K562 (cell line): Measurements from ENCODE around the gene RPL39. TPM values are rescaled to one million over a fixed set of nuclear protein-coding genes. Genes with fewer than 3 reads are reported as not detected.

Source experiments
- CBX8 ChIP-seq: fragments of 200-600 bp; sonication (generic); IDR thresholded peaks from 2 replicates; pipeline ENCODE4 v1.6.1; 2012; ENCODE audit warnings: borderline replicate concordance, mixed run types, low read depth, mild to moderate bottlenecking, moderate library complexity, mixed read lengths, low read length, control low read depth, inconsistent platforms; ENCODE audit not compliant: poor library complexity, severe bottlenecking; ENCODE audit errors: extremely low read depth
- EP300 ChIP-seq: IDR thresholded peaks from 2 replicates; pipeline ENCODE4 v1.6.1; 2012; ENCODE audit warnings: low read length, improper control_type of control experiment
- GATAD2A ChIP-seq: fragments of 450-650 bp; IDR thresholded peaks from 2 replicates; pipeline ENCODE4 v1.6.1; 2017
- JUNB ChIP-seq: fragments of 450-650 bp; formaldehyde crosslinking; conservative IDR thresholded peaks from 2 replicates; pipeline ENCODE4 v1.4.0; 2020; ENCODE audit warnings: mild to moderate bottlenecking
- KHSRP ChIP-seq: fragments of 450-650 bp; IDR thresholded peaks from 2 replicates; pipeline ENCODE4 v1.6.1; 2017
- MAFK ChIP-seq: IDR thresholded peaks from 2 replicates; pipeline ENCODE4 v1.6.1; 2011; ENCODE audit warnings: low read length, improper control_type of control experiment
- NFRKB ChIP-seq: fragments of 450-650 bp; IDR thresholded peaks from 2 replicates; pipeline ENCODE4 v1.6.1; 2016; ENCODE audit warnings: low read depth
- NRF1 ChIP-seq, 2 experiments: fragments of 450-650 bp; IDR thresholded peaks in 1 of 2; conservative IDR thresholded peaks in 1 of 2; 2 replicates each; pipeline ENCODE4 v1.6.1; 2014; ENCODE audit warnings: mild to moderate bottlenecking in 2 of 2
- POLR2A ChIP-seq: fragments of 450-650 bp; conservative IDR thresholded peaks from 2 replicates; pipeline ENCODE4 v1.6.1; 2016
- PRDM10 ChIP-seq: fragments of 450-650 bp; IDR thresholded peaks from 2 replicates; pipeline ENCODE4 v1.6.1; 2018; ENCODE audit not compliant: partially characterized antibody
- PURB ChIP-seq: sonication (generic); formaldehyde crosslinking; IDR thresholded peaks from 2 replicates; pipeline ENCODE4 v1.9.0; 2021; ENCODE audit warnings: low read depth, mild to moderate bottlenecking, missing genetic modification reagents
- RBM22 ChIP-seq: fragments of 200-400 bp; formaldehyde crosslinking; IDR thresholded peaks from 2 replicates; pipeline ENCODE4 v1.6.1; 2018; ENCODE audit warnings: low read length, low read depth; ENCODE audit not compliant: poor library complexity, severe bottlenecking
- RERE ChIP-seq: sonication (generic); formaldehyde crosslinking; IDR thresholded peaks from 2 replicates; pipeline ENCODE4 v1.8.0; 2023; ENCODE audit warnings: missing genetic modification reagents, mild to moderate bottlenecking, borderline replicate concordance
- SIN3B ChIP-seq: fragments of 450-650 bp; IDR thresholded peaks from 2 replicates; pipeline ENCODE4 v1.6.1; 2017; ENCODE audit warnings: low read depth, mild to moderate bottlenecking, moderate library complexity
- TAF7 ChIP-seq: fragments of 450-650 bp; IDR thresholded peaks from 2 replicates; pipeline ENCODE4 v1.6.1; 2016; ENCODE audit warnings: missing genetic modification characterization, missing compliant biosample characterization
- ZNF280B ChIP-seq: fragments of 250-450 bp; sonication (Bioruptor Pico); IDR thresholded peaks from 2 replicates; pipeline ENCODE4 v1.5.1; 2021; ENCODE audit warnings: mild to moderate bottlenecking
- ZNF764 ChIP-seq: fragments of 250-450 bp; sonication (Bioruptor Pico); IDR thresholded peaks from 2 replicates; pipeline ENCODE4 v1.4.0; 2020; ENCODE audit warnings: low read depth, mild to moderate bottlenecking, moderate library complexity
- ZSCAN32 ChIP-seq: fragments of 450-650 bp; formaldehyde crosslinking; IDR thresholded peaks from 2 replicates; pipeline ENCODE4 v1.4.0; 2020; ENCODE audit warnings: mild to moderate bottlenecking, moderate library complexity
- polyA plus RNA-seq, 8 experiments: library from polyadenylated mRNA; depleted of rRNA in 4 of 8; stranded (reverse) in 5 of 8; unstranded in 3 of 8; fragments of >200 nt; fragmentation: Nextera tagmentation in 2 of 8; fragmentation: Illumina TruSeq in 1 of 8; extraction: Ambion mirVana in 2 of 8; extraction: Trizol in 1 of 8; gene quantifications; 2 replicates each; pipeline versions ENCODE4 v1.2.1 to v1.2.3, GENCODE V29; 2011 to 2014; ENCODE audit warnings: inconsistent platforms in 1 of 8, missing spikeins in 1 of 8
- total RNA-seq, 7 experiments: library from RNA; depleted of rRNA in 6 of 7; stranded (reverse); fragments of >200 nt in 6 of 7; fragmentation: Illumina TruSeq in 2 of 7; extraction: Trizol in 2 of 7; gene quantifications; 2 replicates each; pipeline versions ENCODE4 v1.2.1 to v1.2.3, GENCODE V29; 2011 to 2021; ENCODE audit warnings: low replicate concordance in 1 of 7

RPL39 gene
- total and polyA plus RNA-seq, 9 of the 15 experiments (the other 6 are each of a cell fraction or from before 2014, with no cell fraction given) = 1,382 to 5,043 (median 3,226) TPM

- TF ChIP-seq ZNF280B (CRISPR knock-in tag) (no peak), NFRKB (peak; percentile 94), MAFK (no peak), CBX8 (no peak), KHSRP (no peak), NRF1 (conservative IDR thresholded peaks at IDR 0.05 in 1 of 2, IDR thresholded peaks at IDR 0.05 in 1 of 2) (peak in 1 of 2 experiments; percentile 44; a peak in 2 of 4 replicates), RERE (CRISPR knock-in tag) (no peak), SIN3B (0 out of 2 replicates have a peak, but pooled peaks have one; percentile 17), JUNB (CRISPR knock-in tag) (no peak), PURB (no peak), RBM22 (peak; percentile 90), TAF7 (peak; percentile 97), ZSCAN32 (CRISPR knock-in tag) (no peak), GATAD2A (no peak), EP300 (peak; percentile 41), ZNF764 (no peak), PRDM10 (peak; percentile 93), POLR2A (peak; percentile 98)
Observed at GRCh38 chrX:119791437-119792231, at the start of gene RPL39 (continued).
